ENCODE results near the gene ESR1.

Gene ESR1

GRCh38 chr6:152050451-152051195 lies 243.1 kb downstream of the ESR1 start:
- ATAC-seq: no peak
- TF ChIP-seq PATZ1 (CRISPR knock-in tag; IDR thresholded peaks at IDR 0.05; ENCODE audit: borderline replicate concordance): no peak
- TF ChIP-seq ZNF8 (CRISPR knock-in tag; IDR thresholded peaks at IDR 0.05): no peak
- TF ChIP-seq ZFP30 (CRISPR knock-in tag; IDR thresholded peaks at IDR 0.05): no peak
- no peak for TF ChIP-seq CSDC2 (CRISPR knock-in tag; IDR thresholded peaks at IDR 0.05)
- TF ChIP-seq ESRRG (CRISPR knock-in tag; IDR thresholded peaks at IDR 0.05): no peak
- TF ChIP-seq OSR1 (CRISPR knock-in tag; IDR thresholded peaks at IDR 0.05): no peak
- TF ChIP-seq ISL1 (CRISPR knock-in tag; IDR thresholded peaks at IDR 0.05): no peak
- TF ChIP-seq CSRNP3 (CRISPR knock-in tag; IDR thresholded peaks at IDR 0.05): no peak
- TF ChIP-seq TOX (CRISPR knock-in tag; IDR thresholded peaks at IDR 0.05; ENCODE audit: borderline replicate concordance): no peak

GRCh38 chr6:152052061-152052460 lies 244.6 kb downstream of the ESR1 start:
- no peak for ATAC-seq
- no peak for TF ChIP-seq RARB (CRISPR knock-in tag; IDR thresholded peaks at IDR 0.05)
- no peak for TF ChIP-seq CSDC2 (CRISPR knock-in tag; IDR thresholded peaks at IDR 0.05)
- TF ChIP-seq POU6F1 (CRISPR knock-in tag; IDR thresholded peaks at IDR 0.05; ENCODE audit: borderline replicate concordance, low read depth): no peak
- TF ChIP-seq SNAI2 (CRISPR knock-in tag; IDR thresholded peaks at IDR 0.05): no peak

GRCh38 chr6:152053332-152053731 lies 245.8 kb downstream of the ESR1 start:
- no peak for TF ChIP-seq RARB (CRISPR knock-in tag; IDR thresholded peaks at IDR 0.05)
- TF ChIP-seq ZC3H10 (CRISPR knock-in tag; IDR thresholded peaks at IDR 0.05): no peak
- no peak for ATAC-seq

GRCh38 chr6:152054441-152054840 lies 247.0 kb downstream of the ESR1 start:
- ATAC-seq: peak; percentile 51

GRCh38 chr6:152055517-152055916 lies 248.0 kb downstream of the ESR1 start:
- TF ChIP-seq ESRRG (CRISPR knock-in tag; IDR thresholded peaks at IDR 0.05) (no peak), ZFP3 (CRISPR knock-in tag; IDR thresholded peaks at IDR 0.05) (no peak), ZC3H10 (CRISPR knock-in tag; IDR thresholded peaks at IDR 0.05) (no peak), PPARA (CRISPR knock-in tag; IDR thresholded peaks at IDR 0.05; ENCODE audit: borderline replicate concordance) (no peak), PATZ1 (CRISPR knock-in tag; IDR thresholded peaks at IDR 0.05; ENCODE audit: borderline replicate concordance) (no peak), CREB5 (CRISPR knock-in tag; IDR thresholded peaks at IDR 0.05; ENCODE audit: low read depth) (no peak), RARB (CRISPR knock-in tag; IDR thresholded peaks at IDR 0.05) (no peak), ZNF70 (CRISPR knock-in tag; IDR thresholded peaks at IDR 0.05) (no peak), BACH2 (CRISPR knock-in tag; IDR thresholded peaks at IDR 0.05; ENCODE audit: borderline replicate concordance) (no peak), GLIS3 (CRISPR knock-in tag; IDR thresholded peaks at IDR 0.05) (no peak), CSRNP3 (CRISPR knock-in tag; IDR thresholded peaks at IDR 0.05) (no peak), ZNF8 (CRISPR knock-in tag; IDR thresholded peaks at IDR 0.05) (no peak), ARNTL (CRISPR knock-in tag; IDR thresholded peaks at IDR 0.05; ENCODE audit: borderline replicate concordance, low read depth) (no peak), ISL1 (CRISPR knock-in tag; IDR thresholded peaks at IDR 0.05) (no peak), OSR1 (CRISPR knock-in tag; IDR thresholded peaks at IDR 0.05) (no peak)
- ATAC-seq: no peak

More at GRCh38 chr6:152054441-152054840, 247.0 kb downstream of the ESR1 start:
- TF ChIP-seq ISL1 (CRISPR knock-in tag; IDR thresholded peaks at IDR 0.05) (peak; percentile 59), CSRNP3 (CRISPR knock-in tag; IDR thresholded peaks at IDR 0.05) (no peak)
